Measurements from ENCODE around the gene ALX4. TPM values are rescaled to one million over a fixed set of nuclear protein-coding genes. Genes with fewer than 3 reads are reported as not detected.

ALX4 gene
- total and polyA plus RNA-seq, 5 donors from 2014 or later, result not detected

- no peak overlapping the region for H3K27ac Mint-ChIP-seq
- H3K27me3 Mint-ChIP-seq, result peaks cover 84% of the 10 kb centered on the region
- Histone ChIP-seq H3K4me3 (ENCODE audit: low read depth, low read length) (no peak overlapping the region), H3K27ac (ENCODE audit: insufficient read depth, low read length, poor library complexity, severe bottlenecking) (no peak overlapping the region), H3K27me3 (ENCODE audit: control insufficient read depth, insufficient read depth, low read length) (peaks cover 40% of the 10 kb centered on the region), H3K36me3 (ENCODE audit: control insufficient read depth, insufficient read depth, low read length) (no peaks in the 10 kb centered on the region), H3K4me1 (ENCODE audit: control insufficient read depth, insufficient read depth, low read length, poor library complexity, severe bottlenecking) (peaks cover 16% of the 10 kb centered on the region), H3K9me3 (ENCODE audit: control insufficient read depth in 2 of 2, low read length in 2 of 2) (no peaks in the 10 kb centered on the region)
- ATAC-seq (ENCODE audit: low read depth in 2 of 2) (no peak), DNase-seq (no peak)
- H3K36me3 Mint-ChIP-seq, result no peaks in the 10 kb centered on the region
- peaks cover 5 to 24% (median 11%) of the 10 kb centered on the region in 4 donors for H3K4me1 Mint-ChIP-seq
- no peak overlapping the region for H3K4me3 Mint-ChIP-seq
- peaks cover 0 to 4% (median 0%) of the 10 kb centered on the region in 7 donors for H3K9me3 Mint-ChIP-seq
These were observed 2.9 kb upstream of the ALX4 start for GRCh38 chr11:44312876-44313275.

GRCh38 chr11:44311339-44312261 is 1.7 kb upstream of the ALX4 start:
- no peak for ATAC-seq (ENCODE audit: low read depth in 2 of 2)
- Mint-ChIP-seq H3K27ac (no peak overlapping the region), H3K4me3 (peak overlapping the region in 2 of 4 donors; percentile 47 to 78), H3K9me3 (peaks cover 0 to 4% (median 0%) of the 10 kb centered on the region in 7 donors), H3K4me1 (peaks cover 5 to 28% (median 14%) of the 10 kb centered on the region in 4 donors), H3K36me3 (no peaks in the 10 kb centered on the region), H3K27me3 (peaks cover 87% of the 10 kb centered on the region)
- Histone ChIP-seq H3K27ac (ENCODE audit: insufficient read depth, low read length, poor library complexity, severe bottlenecking) (no peak overlapping the region), H3K27me3 (ENCODE audit: control insufficient read depth, insufficient read depth, low read length) (peaks cover 36% of the 10 kb centered on the region), H3K4me1 (ENCODE audit: control insufficient read depth, insufficient read depth, low read length, poor library complexity, severe bottlenecking) (peaks cover 11% of the 10 kb centered on the region), H3K4me3 (ENCODE audit: low read depth, low read length) (no peak overlapping the region), H3K9me3 (ENCODE audit: control insufficient read depth in 2 of 2, low read length in 2 of 2) (no peaks in the 10 kb centered on the region), H3K36me3 (ENCODE audit: control insufficient read depth, insufficient read depth, low read length) (no peaks in the 10 kb centered on the region)
- DNase-seq, result no peak

GRCh38 chr11:44310463-44311272 is 729 bp upstream of the ALX4 start:
- H3K9me3 ChIP-seq (ENCODE audit: control insufficient read depth in 2 of 2, low read length in 2 of 2), result no peaks in the 10 kb centered on the region
- no peak overlapping the region for H3K4me3 ChIP-seq (ENCODE audit: low read depth, low read length)
- H3K36me3 Mint-ChIP-seq, result no peaks in the 10 kb centered on the region
- H3K27ac Mint-ChIP-seq, result no peak overlapping the region
- DNase-seq, result no peak
- ATAC-seq (ENCODE audit: low read depth in 2 of 2), result no peak
- H3K27ac ChIP-seq (ENCODE audit: insufficient read depth, low read length, poor library complexity, severe bottlenecking), result no peak overlapping the region
- H3K27me3 Mint-ChIP-seq, result peaks cover 91% of the 10 kb centered on the region
- H3K27me3 ChIP-seq (ENCODE audit: control insufficient read depth, insufficient read depth, low read length), result peaks cover 36% of the 10 kb centered on the region
- no peaks in the 10 kb centered on the region for H3K36me3 ChIP-seq (ENCODE audit: control insufficient read depth, insufficient read depth, low read length)
- peaks cover 0 to 4% (median 0%) of the 10 kb centered on the region in 7 donors for H3K9me3 Mint-ChIP-seq
- H3K4me1 Mint-ChIP-seq, result peaks cover 3 to 32% (median 15%) of the 10 kb centered on the region in 4 donors
- peak overlapping the region in 2 of 4 donors; percentile 47 to 54 for H3K4me3 Mint-ChIP-seq
- H3K4me1 ChIP-seq (ENCODE audit: control insufficient read depth, insufficient read depth, low read length, poor library complexity, severe bottlenecking), result peaks cover 16% of the 10 kb centered on the region

- no peak overlapping the region for H3K27ac Mint-ChIP-seq
- Histone ChIP-seq H3K36me3 (ENCODE audit: control insufficient read depth, insufficient read depth, low read length) (no peaks in the 10 kb centered on the region), H3K4me3 (ENCODE audit: low read depth, low read length) (no peak overlapping the region), H3K4me1 (ENCODE audit: control insufficient read depth, insufficient read depth, low read length, poor library complexity, severe bottlenecking) (peaks cover 22% of the 10 kb centered on the region), H3K9me3 (ENCODE audit: control insufficient read depth in 2 of 2, low read length in 2 of 2) (no peaks in the 10 kb centered on the region), H3K27ac (ENCODE audit: insufficient read depth, low read length, poor library complexity, severe bottlenecking) (no peak overlapping the region), H3K27me3 (ENCODE audit: control insufficient read depth, insufficient read depth, low read length) (peaks cover 34% of the 10 kb centered on the region)
- peaks cover 4 to 34% (median 16%) of the 10 kb centered on the region in 4 donors for H3K4me1 Mint-ChIP-seq
- ATAC-seq (ENCODE audit: low read depth in 2 of 2) (no peak), DNase-seq (no peak)
- H3K27me3 Mint-ChIP-seq, result peaks cover 91% of the 10 kb centered on the region
- H3K9me3 Mint-ChIP-seq, result peaks cover 0 to 4% (median 0%) of the 10 kb centered on the region in 7 donors
- H3K4me3 Mint-ChIP-seq, result peak overlapping the region in 1 of 4 donors; percentile 43
- H3K36me3 Mint-ChIP-seq, result no peaks in the 10 kb centered on the region
These were observed 195 bp upstream of the ALX4 start for GRCh38 chr11:44310206-44310462.

GRCh38 chr11:44308923-44309477 is 939 bp downstream of the ALX4 start:
- ATAC-seq (ENCODE audit: low read depth in 2 of 2) (no peak), DNase-seq (no peak)
- Histone ChIP-seq H3K4me1 (ENCODE audit: control insufficient read depth, insufficient read depth, low read length, poor library complexity, severe bottlenecking) (peaks cover 33% of the 10 kb centered on the region), H3K4me3 (ENCODE audit: low read depth, low read length) (no peak overlapping the region), H3K27ac (ENCODE audit: insufficient read depth, low read length, poor library complexity, severe bottlenecking) (no peak overlapping the region), H3K36me3 (ENCODE audit: control insufficient read depth, insufficient read depth, low read length) (no peaks in the 10 kb centered on the region), H3K27me3 (ENCODE audit: control insufficient read depth, insufficient read depth, low read length) (peaks cover 32% of the 10 kb centered on the region), H3K9me3 (ENCODE audit: control insufficient read depth in 2 of 2, low read length in 2 of 2) (no peaks in the 10 kb centered on the region)
- H3K9me3 Mint-ChIP-seq, result peaks cover 0 to 4% (median 0%) of the 10 kb centered on the region in 7 donors
- H3K4me3 Mint-ChIP-seq, result peak overlapping the region in 1 of 4 donors; percentile 56
- peaks cover 91% of the 10 kb centered on the region for H3K27me3 Mint-ChIP-seq
- no peak overlapping the region for H3K27ac Mint-ChIP-seq
- H3K36me3 Mint-ChIP-seq, result no peaks in the 10 kb centered on the region
- peaks cover 5 to 44% (median 22%) of the 10 kb centered on the region in 4 donors for H3K4me1 Mint-ChIP-seq

GRCh38 chr11:44308256-44308922 is 1.6 kb downstream of the ALX4 start:
- H3K4me1 Mint-ChIP-seq, result peaks cover 5 to 48% (median 20%) of the 10 kb centered on the region in 4 donors
- Histone ChIP-seq H3K27ac (ENCODE audit: insufficient read depth, low read length, poor library complexity, severe bottlenecking) (no peak overlapping the region), H3K9me3 (ENCODE audit: control insufficient read depth in 2 of 2, low read length in 2 of 2) (no peaks in the 10 kb centered on the region), H3K36me3 (ENCODE audit: control insufficient read depth, insufficient read depth, low read length) (no peaks in the 10 kb centered on the region), H3K27me3 (ENCODE audit: control insufficient read depth, insufficient read depth, low read length) (peaks cover 27% of the 10 kb centered on the region), H3K4me1 (ENCODE audit: control insufficient read depth, insufficient read depth, low read length, poor library complexity, severe bottlenecking) (peaks cover 38% of the 10 kb centered on the region), H3K4me3 (ENCODE audit: low read depth, low read length) (no peak overlapping the region)
- peaks cover 91% of the 10 kb centered on the region for H3K27me3 Mint-ChIP-seq
- H3K4me3 Mint-ChIP-seq, result peak overlapping the region; percentile 41 to 74 (median 52)
- H3K27ac Mint-ChIP-seq, result no peak overlapping the region
- ATAC-seq (ENCODE audit: low read depth in 2 of 2), result peak in 1 of 2 donors; percentile 19
- no peaks in the 10 kb centered on the region for H3K36me3 Mint-ChIP-seq
- DNase-seq, result no peak
- peaks cover 0 to 4% (median 0%) of the 10 kb centered on the region in 7 donors for H3K9me3 Mint-ChIP-seq

Data from CD4-positive, CD25-positive, alpha-beta regulatory T cell (primary cell).